RPMI8226 (cell line): ENCODE measurements around the gene SLC22A5.
"Not testable (repeated sequence)": the region's sequence is repeated elsewhere in the genome, so short reads cannot be mapped to it uniquely, and the experiment has no call there.

Experiments used
- DNase-seq: peaks from one replicate; pipeline ENCODE4 v3.0.0-alpha.2; 2015

Gene SLC22A5

GRCh38 chr5:132428484-132429462 lies 59.3 kb downstream of the SLC22A5 start:
- no peak for DNase-seq

DNA sequence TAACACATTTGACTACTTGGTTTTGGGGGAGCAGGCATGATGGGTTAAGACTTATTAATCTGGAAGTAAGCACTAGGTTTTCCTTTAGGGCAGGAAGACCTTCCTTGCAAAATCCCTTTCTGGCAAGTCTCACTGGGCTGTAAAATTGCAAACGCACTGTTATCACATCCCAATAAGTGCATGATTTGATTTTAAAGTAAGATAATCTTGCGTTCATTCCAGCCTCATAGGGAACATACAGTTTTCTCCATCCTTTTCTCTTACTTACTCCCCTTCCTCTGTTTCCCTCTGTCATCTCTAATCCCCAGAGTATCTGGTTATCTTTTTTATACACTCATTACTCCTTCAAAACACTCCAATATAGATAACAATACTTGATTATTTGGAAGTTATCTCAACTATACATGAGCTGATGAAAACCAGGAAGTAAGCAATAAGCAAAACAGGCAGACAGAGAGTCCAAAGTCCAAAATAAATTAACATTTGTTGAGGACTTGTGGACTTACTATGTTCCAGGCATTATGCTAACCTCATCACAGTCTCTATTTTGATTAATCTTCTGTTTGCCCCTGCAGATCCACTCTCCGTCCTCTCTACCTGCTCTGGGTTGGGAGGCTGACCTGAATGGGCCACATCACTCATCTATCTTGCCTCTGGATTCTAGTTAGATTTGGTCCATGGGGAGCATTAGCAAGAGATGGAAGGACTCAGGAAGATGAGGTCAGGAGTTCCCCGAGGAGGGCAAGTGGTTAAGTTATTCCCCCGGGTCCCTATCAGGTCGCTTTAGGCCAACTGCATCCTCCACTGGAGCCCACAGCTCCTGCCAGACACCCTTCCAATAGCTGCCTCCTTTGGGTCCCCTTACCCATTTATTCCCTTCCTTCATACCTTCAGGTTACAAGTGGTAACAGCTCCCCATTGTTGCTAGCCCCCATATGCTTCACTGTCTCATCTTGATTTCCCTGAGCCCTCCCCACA lies 60.2 kb downstream of the SLC22A5 start:
- DNase-seq = no peak

- DNase-seq = peak; percentile 37
Observed at GRCh38 chr5:132430746-132431145, 61.2 kb downstream of the SLC22A5 start.

DNA sequence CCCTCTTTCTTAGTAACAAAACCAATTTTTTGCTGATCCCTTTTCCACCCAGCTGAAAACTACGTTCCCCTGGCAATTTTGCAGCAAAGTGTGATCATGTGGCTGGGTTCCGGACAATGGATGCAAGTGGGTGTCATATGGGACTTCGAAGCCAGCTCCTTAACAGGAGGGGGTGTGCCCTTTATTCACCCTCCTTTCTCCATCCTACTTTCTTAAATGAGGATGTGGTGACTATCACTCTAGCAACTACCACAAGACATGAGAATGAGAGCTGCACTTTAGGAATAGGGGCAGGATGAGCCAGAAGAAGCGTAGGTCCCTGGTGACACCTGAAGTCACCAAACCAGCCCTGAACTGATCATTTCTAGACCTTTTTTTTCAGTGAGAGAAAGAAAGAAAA lies 62.1 kb downstream of the SLC22A5 start:
- no peak for DNase-seq

DNA sequence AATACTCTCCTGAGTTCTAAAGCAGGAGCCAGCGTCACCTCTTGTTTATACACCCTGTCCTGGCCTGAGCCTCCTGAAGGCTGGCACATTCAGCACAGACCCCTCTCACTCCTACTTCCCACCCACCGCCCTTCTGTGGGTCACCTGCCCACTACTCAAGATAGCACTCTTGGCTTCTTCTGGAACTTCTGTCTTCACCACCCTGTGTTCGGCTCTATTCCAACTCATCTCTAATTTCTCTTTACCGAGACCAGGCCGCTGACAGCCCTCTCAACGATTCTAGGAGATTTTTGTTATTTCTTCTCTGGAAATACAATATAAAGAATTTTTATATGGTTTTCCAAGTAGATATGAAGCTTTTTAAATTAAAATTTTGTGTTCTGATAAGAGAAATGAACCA lies 63.6 kb downstream of the SLC22A5 start:
- no peak for DNase-seq

- no peak for DNase-seq
Observed at GRCh38 chr5:132434416-132435286, 65.1 kb downstream of the SLC22A5 start.

- no peak for DNase-seq
Observed at GRCh38 chr5:132435447-132435846, 65.9 kb downstream of the SLC22A5 start.

- DNase-seq = no peak
Observed at GRCh38 chr5:132435886-132436285, 66.4 kb downstream of the SLC22A5 start.

DNA sequence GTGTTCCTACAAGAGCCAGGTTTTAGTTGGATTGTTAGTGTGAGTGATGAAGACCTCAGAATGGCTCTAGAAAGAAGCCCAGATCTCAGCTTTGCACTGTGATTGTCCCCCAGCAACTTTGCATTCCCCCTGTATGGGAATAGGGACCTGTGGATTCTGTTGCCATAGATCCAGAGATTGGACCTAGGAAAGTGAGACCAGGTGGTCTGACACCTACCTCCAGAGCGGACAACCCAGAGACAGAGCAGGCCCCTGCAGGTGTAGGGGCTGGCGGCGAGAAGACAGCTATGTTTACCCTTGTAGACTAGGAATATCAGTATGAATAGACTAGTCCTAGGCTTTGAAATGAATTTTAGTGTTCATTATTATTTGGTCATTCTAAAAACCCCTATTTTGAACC lies 67.4 kb downstream of the SLC22A5 start:
- DNase-seq = no peak

GRCh38 chr5:132437604-132438266 lies 68.2 kb downstream of the SLC22A5 start:
- peak; percentile 44 for DNase-seq

DNA sequence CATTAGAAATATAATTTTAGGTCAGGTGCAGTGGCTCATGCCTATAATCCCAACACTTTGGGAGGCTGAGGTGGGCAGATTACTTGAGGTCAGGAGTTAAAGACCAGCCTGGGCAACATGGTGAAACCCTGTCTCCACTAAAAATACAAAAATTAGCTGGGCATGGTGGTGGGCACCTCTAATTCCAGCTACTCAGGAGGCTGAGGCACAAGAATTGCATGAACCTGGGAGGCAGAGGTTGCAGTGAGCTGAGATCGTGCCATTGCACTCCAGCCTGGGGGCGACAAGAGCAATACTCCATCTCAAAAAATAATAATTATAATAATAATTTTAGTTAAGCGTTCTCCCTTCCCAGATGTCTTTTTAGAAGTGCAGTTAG lies 68.7 kb downstream of the SLC22A5 start:
- DNase-seq = not testable (repeated sequence)

DNA sequence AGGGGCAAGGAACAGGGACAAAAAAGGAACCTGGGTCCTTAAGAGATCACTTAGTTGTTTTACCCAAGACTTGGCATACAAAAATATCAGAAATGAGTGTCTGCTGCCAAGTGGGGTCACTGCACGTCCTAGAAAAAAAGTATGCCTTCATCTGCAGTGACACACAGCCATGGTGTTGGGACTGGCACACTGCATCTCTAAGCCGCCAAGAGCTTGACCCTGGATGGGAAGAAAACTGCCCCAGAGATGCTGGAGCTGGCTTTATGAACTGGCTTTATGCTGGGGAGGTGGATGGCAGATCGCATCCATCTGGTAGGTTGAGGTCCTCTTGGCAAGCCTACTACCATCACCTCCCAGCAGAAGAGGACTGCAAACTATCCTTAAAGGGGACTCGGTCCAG lies 69.4 kb downstream of the SLC22A5 start:
- DNase-seq = no peak

DNA sequence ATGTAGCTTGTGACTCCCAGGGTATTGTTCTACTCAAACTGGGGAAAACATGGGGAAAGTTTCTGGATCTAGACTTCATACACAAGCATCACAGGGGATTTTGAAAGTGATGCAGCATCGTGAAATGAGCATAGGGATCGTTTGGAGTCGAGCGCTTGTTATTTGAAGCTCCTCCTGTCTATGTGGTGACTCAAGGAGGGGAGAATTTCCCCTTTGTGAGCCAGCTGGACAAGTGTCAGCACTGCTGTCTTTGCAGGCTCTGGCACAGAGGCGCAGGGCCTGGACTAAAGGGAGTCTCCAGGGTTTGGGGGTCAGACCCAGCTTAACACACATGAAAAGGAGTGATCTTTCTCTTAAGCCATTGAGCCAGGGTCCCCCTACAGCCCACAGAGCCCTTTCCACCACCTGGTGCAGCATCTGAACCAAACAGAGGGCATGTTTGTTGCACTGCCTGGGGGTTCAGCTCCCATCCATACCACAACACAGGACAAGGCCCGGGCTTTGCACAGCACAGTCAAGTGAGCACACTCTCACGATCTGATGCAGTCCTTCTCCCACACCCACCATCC lies 70.1 kb downstream of the SLC22A5 start:
- no peak for DNase-seq

DNA sequence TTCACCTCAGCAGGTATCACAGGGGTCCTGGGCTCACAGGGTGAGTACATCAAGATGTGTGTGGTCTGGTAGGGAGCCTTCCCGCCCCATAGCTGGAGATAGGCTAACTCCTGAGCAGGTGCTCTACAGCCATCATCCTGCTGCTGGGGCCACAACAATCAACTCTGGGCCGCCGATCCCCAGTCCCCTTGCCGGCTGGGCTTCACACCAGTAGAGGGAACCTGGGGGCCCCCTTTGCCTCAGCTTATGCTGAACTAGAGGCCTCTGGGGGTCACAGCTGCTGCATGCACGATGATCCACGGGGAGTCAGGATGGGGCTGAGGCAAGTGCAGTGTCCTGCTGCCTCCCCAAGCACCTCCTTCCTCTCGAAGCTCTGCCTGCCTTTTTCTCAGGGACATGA lies 74.6 kb downstream of the SLC22A5 start:
- DNase-seq = no peak
